ENCODE results near the gene NXNL1. TPM values are rescaled to one million over a fixed set of nuclear protein-coding genes. Genes with fewer than 3 reads are reported as not detected.

NXNL1 gene
- total RNA-seq, 1 experiment from 2014 or later, result not detected

DNA sequence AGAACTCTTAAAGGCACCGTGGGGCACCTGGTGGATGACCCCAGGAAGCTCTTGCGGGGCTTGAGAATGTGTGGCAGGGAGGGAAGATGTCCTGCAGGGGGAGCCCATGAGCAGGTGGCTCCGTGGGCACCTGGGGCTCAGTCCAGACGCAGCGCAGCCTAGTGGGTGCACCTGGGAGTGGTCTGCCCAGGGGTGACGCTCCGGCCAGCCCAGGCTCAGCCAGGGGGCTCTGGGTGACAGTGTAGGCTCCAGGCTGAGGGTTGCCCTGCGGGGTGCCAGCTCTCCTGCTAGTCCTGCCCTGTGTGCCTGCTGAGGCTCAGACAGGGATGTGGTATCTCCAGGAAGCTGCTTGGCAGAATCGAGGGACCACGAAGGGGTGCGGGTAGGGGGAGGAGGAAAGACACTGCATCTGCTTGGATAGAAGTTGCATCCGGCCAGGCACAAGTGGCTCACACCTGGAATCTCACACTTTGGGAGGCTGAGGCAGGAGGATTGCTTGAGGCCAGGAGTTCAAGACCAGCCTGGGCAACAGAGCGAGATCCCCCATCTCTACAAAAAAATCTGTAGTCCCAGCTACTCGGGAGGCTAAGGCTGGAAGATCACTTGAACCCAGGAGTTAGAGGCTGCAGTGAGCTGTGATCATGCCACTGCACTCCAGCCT, 35.7 kb upstream of the NXNL1 start:
- DNase-seq (ENCODE audit: low read depth, low spot score) (peak; percentile 71), ATAC-seq (peak; percentile 96)
- Histone ChIP-seq H3K27ac (ENCODE audit: low read depth, low read length) (no peak overlapping the region; the same call in 1 of the 2 replicates), H4K20me1 (ENCODE audit: insufficient read depth) (no peaks in the 10 kb centered on the region), H3K4me3 (replicated peaks in 1 of 2; ENCODE audit: low read depth in 1 of 2, low read length in 2 of 2) (no peak overlapping the region), H3K9ac (ENCODE audit: low read length) (no peak overlapping the region), H3K36me3 (ENCODE audit: control insufficient read depth in 1 of 2, insufficient read depth in 2 of 2, low read length in 2 of 2) (no peaks in the 10 kb centered on the region; a peak in 2 of 4 replicates), H3K9me2 (ENCODE audit: insufficient read depth) (no peaks in the 10 kb centered on the region), H3K4me2 (ENCODE audit: low read length) (0 out of 2 replicates have a peak overlapping the region, but pooled peaks have one; percentile 32), H3K4me1 (ENCODE audit: control insufficient read depth in 1 of 2, insufficient read depth in 2 of 2, low read length in 2 of 2) (peaks cover 11 to 31% of the 10 kb centered on the region in 2 experiments), H3K27me3 (ENCODE audit: insufficient read depth, low read length) (no peaks in the 10 kb centered on the region), H3K9me3 (ENCODE audit: control insufficient read depth in 1 of 2, insufficient read depth in 1 of 2, low read depth in 1 of 2, low read length in 2 of 2) (no peaks in the 10 kb centered on the region), H2AFZ (ENCODE audit: low read depth, low read length, poor library complexity, severe bottlenecking) (no peak overlapping the region), H3K79me2 (ENCODE audit: insufficient read depth, low read length) (no peaks in the 10 kb centered on the region; the same call in 1 of the 2 replicates)
- ChIA-PET POLR2A (interaction anchor here (0.9 kb wide), 1 partner anchor 270 kb away, joined by 3 read pairs; no protein-coding TSS in a partner anchor), RAD21 (ENCODE audit: low non-redundant PET in 1 of 2, low total read pairs in 2 of 2, uncharacterized antibody in 2 of 2, unreplicated experiment in 2 of 2) (no interaction called here), CTCF (interaction anchor here (0.6 to 1.8 kb wide), 25 partner anchors 9 to 363 kb away, joined by 3 to 8 read pairs (median 4); partner anchors contain the start of genes BABAM1, MVB12A and RPL18A)
- no TSS peak for BruUV-seq (replicated peaks)
- TF ChIP-seq CEBPB (IDR thresholded peaks at IDR 0.05; ENCODE audit: low read depth), result no peak
- no peak for TF ChIP-seq SIN3A (IDR thresholded peaks at IDR 0.05; ENCODE audit: low read depth)
- TF ChIP-seq CTCF (IDR thresholded peaks at IDR 0.05 in 2 of 3, conservative IDR thresholded peaks at IDR 0.05 in 1 of 3; ENCODE audit: borderline replicate concordance in 1 of 3, insufficient read depth in 1 of 3, low read depth in 2 of 3, low read length in 2 of 3), result peak; percentile 99 to 100 (median 99)
- 0 out of 2 replicates have a peak, but pooled peaks have one; percentile 14 for TF ChIP-seq MAX (IDR thresholded peaks at IDR 0.05)
- TF ChIP-seq FOSL1 (IDR thresholded peaks at IDR 0.05; ENCODE audit: low read depth), result no peak
- no peak for TF ChIP-seq SRF (IDR thresholded peaks at IDR 0.05; ENCODE audit: low read depth)
- TF ChIP-seq RAD21 (IDR thresholded peaks at IDR 0.05; ENCODE audit: low read depth), result peak; percentile 81
- TF ChIP-seq ELF1 (IDR thresholded peaks at IDR 0.05; ENCODE audit: borderline replicate concordance, low read depth), result no peak
- no peak for TF ChIP-seq EGR1 (IDR thresholded peaks at IDR 0.05; ENCODE audit: low read depth)
- no peak for TF ChIP-seq JUND (IDR thresholded peaks at IDR 0.05)
- TF ChIP-seq EZH2 (IDR thresholded peaks at IDR 0.05), result no peak
- TF ChIP-seq TCF7L2 (IDR thresholded peaks at IDR 0.05; ENCODE audit: borderline replicate concordance, extremely low read depth, insufficient read depth, insufficient read length), result no peak
- TF ChIP-seq CBX3 (IDR thresholded peaks at IDR 0.05; ENCODE audit: low read depth), result peak; percentile 85
- no peak for TF ChIP-seq REST (IDR thresholded peaks at IDR 0.05; ENCODE audit: low read depth)
- no peak for TF ChIP-seq POLR2A (IDR thresholded peaks at IDR 0.05; ENCODE audit: borderline replicate concordance, extremely low read depth, insufficient read depth, insufficient read length)
- no peak for TF ChIP-seq ZNF274 (IDR thresholded peaks at IDR 0.05; ENCODE audit: low read depth, low read length)
- TF ChIP-seq YY1 (IDR thresholded peaks at IDR 0.05; ENCODE audit: extremely low read depth, insufficient replicate concordance, low read depth, low read length), result no peak
- TF ChIP-seq ATF3 (IDR thresholded peaks at IDR 0.05), result no peak
- TF ChIP-seq EZH2phosphoT487 (IDR thresholded peaks at IDR 0.05; ENCODE audit: borderline replicate concordance), result no peak
- no peak for TF ChIP-seq ZFX (IDR thresholded peaks at IDR 0.05)
- no peak for TF ChIP-seq SP1 (IDR thresholded peaks at IDR 0.05; ENCODE audit: low read depth)
- intact Hi-C loops (cut with micrococcal nuclease), result loop anchor here (2.0 to 5.0 kb wide), 2 partner anchors 56 to 271 kb away; no protein-coding TSS in a partner anchor
